A549 (cell line): ENCODE results near the gene CEP112. TPM values are rescaled to one million over a fixed set of nuclear protein-coding genes. Genes with fewer than 3 reads are reported as not detected.

Experiments used
- ATAC-seq, 2 experiments: fragments of 200-7000 bp in 1 of 2; fragments of >200 bp in 1 of 2; cut with Nextera tagmentation in 1 of 2; cut with Tn5 transposase in 1 of 2; 3 replicates each; pipeline versions ENCODE4 v1.8.0 to v1.9.1; 2018 to 2020; ENCODE audit warnings: mild to moderate bottlenecking in 1 of 2, moderate library complexity in 1 of 2
- CTCF ChIA-PET: fragments of 300-600 bp; sonication (Branson Sonifier 250); formaldehyde crosslinking; extraction: SDS; loops from one replicate; lab custom pipeline; 2021; ENCODE audit warnings: antibody characterized with exemption, inconsistent platforms; lab: Yijun Ruan, JAX
- POLR2A ChIA-PET: fragments of 350-600 bp; formaldehyde crosslinking; extraction: SDS; loops from one replicate; lab custom pipeline; 2021; ENCODE audit warnings: antibody characterized with exemption, inconsistent platforms; lab: Yijun Ruan, JAX
- DNase-seq, 2 experiments: peaks; one replicate each; pipeline versions ENCODE4 v3.0.0 to v3.0.0-alpha.2; 2011 to 2016; ENCODE audit warnings: low read depth in 1 of 2, low spot score in 1 of 2
- FAIRE-seq: peaks from 2 replicates; lab custom pipeline; 2011; peaks lifted over from hg19 to GRCh38; lab: Jason Lieb, UNC
- H3K27ac ChIP-seq, 2 experiments: fragments of >200 bp; sonication (Bioruptor Twin); formaldehyde crosslinking; 3 replicates each; pipeline ENCODE4 v1.5.1; 2016 to 2017
- H3K4me1 ChIP-seq: fragments of >200 bp; sonication (Bioruptor Twin); formaldehyde crosslinking; 3 replicates; pipeline ENCODE4 v1.6.1; 2016
- H3K4me2 ChIP-seq: fragments of >200 bp; sonication (Bioruptor Twin); formaldehyde crosslinking; 3 replicates; pipeline ENCODE4 v1.6.1; 2016
- H3K4me3 ChIP-seq: fragments of >200 bp; sonication (Bioruptor Twin); formaldehyde crosslinking; 3 replicates; pipeline ENCODE4 v1.5.1; 2016
- H3K9me3 ChIP-seq: fragments of >200 bp; sonication (Bioruptor Twin); formaldehyde crosslinking; 3 replicates; pipeline ENCODE4 v1.6.1; 2016
- BCL3 ChIP-seq: fragments of >200 bp; sonication (Bioruptor Twin); formaldehyde crosslinking; IDR thresholded peaks from 3 replicates; pipeline ENCODE4 v1.6.1; 2016
- CBX2 ChIP-seq: fragments of 200-600 bp; sonication (generic); IDR thresholded peaks from 2 replicates; pipeline ENCODE4 v1.6.1; 2016; ENCODE audit warnings: low read depth, mild to moderate bottlenecking, borderline replicate concordance
- CEBPB ChIP-seq, 2 experiments: fragments of >200 bp in 1 of 2; sonication (Bioruptor Twin) in 1 of 2; formaldehyde crosslinking in 1 of 2; IDR thresholded peaks; 2 replicates each; pipeline ENCODE4 v1.6.1; 2012 to 2016
- ELK1 ChIP-seq: fragments of 150-350 bp; IDR thresholded peaks from 2 replicates; pipeline ENCODE4 v1.6.1; 2014; ENCODE audit warnings: low read depth, mild to moderate bottlenecking, low read length
- EP300 ChIP-seq, 2 experiments: fragments of >200 bp; sonication (Bioruptor Twin); formaldehyde crosslinking; IDR thresholded peaks; 2 replicates in 1 of 2; 3 replicates in 1 of 2; pipeline ENCODE4 v1.6.1; 2016 to 2017
- FOSB ChIP-seq: fragments of 250-450 bp; sonication (Bioruptor Pico); IDR thresholded peaks from 2 replicates; pipeline ENCODE4 v1.5.0; 2020; ENCODE audit warnings: mild to moderate bottlenecking, moderate library complexity
- FOSL2 ChIP-seq, 2 experiments: fragments of 450-650 bp in 1 of 2; fragments of >200 bp in 1 of 2; sonication (Bioruptor Twin) in 1 of 2; formaldehyde crosslinking; IDR thresholded peaks; 2 replicates each; pipeline versions ENCODE4 v1.5.0 to v1.6.1; 2016 to 2020; ENCODE audit warnings: mild to moderate bottlenecking in 1 of 2, moderate library complexity in 1 of 2
- GATA3 ChIP-seq: IDR thresholded peaks from 2 replicates; pipeline ENCODE4 v1.6.1; 2012; ENCODE audit warnings: borderline replicate concordance
- HEYL ChIP-seq: fragments of 250-450 bp; sonication (Bioruptor Pico); IDR thresholded peaks from 2 replicates; pipeline ENCODE4 v1.8.0; 2021; ENCODE audit warnings: mild to moderate bottlenecking, moderate library complexity
- HOXB5 ChIP-seq: fragments of 250-450 bp; sonication (Bioruptor Pico); IDR thresholded peaks from 2 replicates; pipeline ENCODE4 v1.5.0; 2020; ENCODE audit warnings: mild to moderate bottlenecking, moderate library complexity
- JUN ChIP-seq, 2 experiments: fragments of >200 bp; sonication (Bioruptor Twin); formaldehyde crosslinking; IDR thresholded peaks; 2 replicates in 1 of 2; 3 replicates in 1 of 2; pipeline ENCODE4 v1.6.1; 2016 to 2017
- JUNB ChIP-seq: fragments of >200 bp; sonication (Bioruptor Twin); formaldehyde crosslinking; IDR thresholded peaks from 2 replicates; pipeline ENCODE4 v1.6.1; 2016
- KDM1A ChIP-seq: fragments of 200-600 bp; sonication (generic); IDR thresholded peaks from 2 replicates; pipeline ENCODE4 v1.6.1; 2016; ENCODE audit warnings: low read depth, mild to moderate bottlenecking
- KDM5A ChIP-seq: fragments of 200-600 bp; sonication (generic); IDR thresholded peaks from 2 replicates; pipeline ENCODE4 v1.6.1; 2016; ENCODE audit warnings: antibody characterized with exemption, mild to moderate bottlenecking
- MAZ ChIP-seq: fragments of 150-350 bp; IDR thresholded peaks from 2 replicates; pipeline ENCODE4 v1.6.1; 2014; ENCODE audit warnings: antibody characterized with exemption, low read depth, low read length, borderline replicate concordance
- NFE2L2 ChIP-seq: fragments of 150-350 bp; conservative IDR thresholded peaks from 2 replicates; pipeline ENCODE4 v1.6.1; 2014; ENCODE audit warnings: low read length
- NPAS2 ChIP-seq: fragments of 250-450 bp; sonication (Bioruptor Pico); IDR thresholded peaks from 2 replicates; pipeline ENCODE4 v1.8.0; 2022; ENCODE audit warnings: mild to moderate bottlenecking, moderate library complexity, borderline replicate concordance
- PHF8 ChIP-seq: fragments of 200-600 bp; sonication (generic); IDR thresholded peaks from 2 replicates; pipeline ENCODE4 v1.6.1; 2016; ENCODE audit warnings: low read depth, mild to moderate bottlenecking, antibody characterized with exemption, moderate library complexity, borderline replicate concordance
- RAD21 ChIP-seq, 2 experiments: fragments of >200 bp in 1 of 2; sonication (Bioruptor Twin) in 1 of 2; formaldehyde crosslinking in 1 of 2; IDR thresholded peaks in 1 of 2; conservative IDR thresholded peaks in 1 of 2; 2 replicates in 1 of 2; 3 replicates in 1 of 2; pipeline ENCODE4 v1.6.1; 2012 to 2018; ENCODE audit warnings: inconsistent platforms in 1 of 2
- RFX5 ChIP-seq: fragments of 450-650 bp; IDR thresholded peaks from 2 replicates; pipeline ENCODE4 v1.7.1; 2014; ENCODE audit warnings: antibody characterized with exemption, mild to moderate bottlenecking, moderate library complexity
- SREBF2 ChIP-seq: fragments of 450-650 bp; IDR thresholded peaks from 2 replicates; pipeline ENCODE4 v1.6.1; 2014; ENCODE audit warnings: mild to moderate bottlenecking, moderate library complexity
- TFCP2L1 ChIP-seq: fragments of 250-450 bp; sonication (Bioruptor Pico); IDR thresholded peaks from 2 replicates; pipeline ENCODE4 v1.5.0; 2021; ENCODE audit warnings: mild to moderate bottlenecking
- ZFP36 ChIP-seq: fragments of 450-650 bp; IDR thresholded peaks from 2 replicates; pipeline ENCODE4 v1.6.1; 2014; ENCODE audit warnings: borderline replicate concordance; ENCODE audit not compliant: partially characterized antibody
- ZSCAN20 ChIP-seq: fragments of 250-450 bp; sonication (Bioruptor Pico); IDR thresholded peaks from 2 replicates; pipeline ENCODE4 v1.8.0; 2022; ENCODE audit warnings: mild to moderate bottlenecking, moderate library complexity
- WGBS: methylation state at CpG from one replicate; pipeline ENCODE4 v1.1.6; 2017; ENCODE audit errors: missing lambda C conversion rate; 5-methylcytosine and 5-hydroxymethylcytosine counted together
- polyA plus RNA-seq, 4 experiments: library from polyadenylated mRNA; depleted of rRNA in 3 of 4; stranded (reverse); fragments of >200 nt; fragmentation: RNase III in 1 of 4; extraction: RNeasy Plus Mini Kit Qiagen cat#74134 plus additional on column Dnase treatment in 1 of 4; gene quantifications; 2 replicates in 3 of 4; 3 replicates in 1 of 4; pipeline ENCODE4 v1.2.3, GENCODE V29; 2011 to 2017
- TF ChIP-seq, protein P1 (sequence below): fragments of 200-600 bp; sonication (generic); IDR thresholded peaks from 2 replicates; pipeline ENCODE4 v1.6.1; 2016; ENCODE audit warnings: antibody characterized with exemption, mild to moderate bottlenecking, moderate library complexity
- TF ChIP-seq, protein P2 (sequence below): fragments of >200 bp; sonication (Bioruptor Twin); formaldehyde crosslinking; IDR thresholded peaks from 2 replicates; pipeline ENCODE4 v1.6.1; 2016
- TF ChIP-seq, protein P3 (sequence below): fragments of >200 bp; sonication (Bioruptor Twin); formaldehyde crosslinking; IDR thresholded peaks from 3 replicates; pipeline ENCODE4 v1.5.1; 2016
- TF ChIP-seq, protein P4 (sequence below): fragments of 250-450 bp; sonication (Bioruptor Pico); IDR thresholded peaks from 2 replicates; pipeline ENCODE4 v1.5.0; 2020; ENCODE audit warnings: low read depth, mild to moderate bottlenecking, moderate library complexity

The CEP112 gene
- polyA plus RNA-seq, 2 of the 4 experiments (the other 2 are of a cell fraction), result 9.6 to 15.2 TPM

GRCh38 chr17:66172144-66172543 is 19.8 kb downstream of the CEP112 start (continued):
- TF ChIP-seq, protein P1, sequence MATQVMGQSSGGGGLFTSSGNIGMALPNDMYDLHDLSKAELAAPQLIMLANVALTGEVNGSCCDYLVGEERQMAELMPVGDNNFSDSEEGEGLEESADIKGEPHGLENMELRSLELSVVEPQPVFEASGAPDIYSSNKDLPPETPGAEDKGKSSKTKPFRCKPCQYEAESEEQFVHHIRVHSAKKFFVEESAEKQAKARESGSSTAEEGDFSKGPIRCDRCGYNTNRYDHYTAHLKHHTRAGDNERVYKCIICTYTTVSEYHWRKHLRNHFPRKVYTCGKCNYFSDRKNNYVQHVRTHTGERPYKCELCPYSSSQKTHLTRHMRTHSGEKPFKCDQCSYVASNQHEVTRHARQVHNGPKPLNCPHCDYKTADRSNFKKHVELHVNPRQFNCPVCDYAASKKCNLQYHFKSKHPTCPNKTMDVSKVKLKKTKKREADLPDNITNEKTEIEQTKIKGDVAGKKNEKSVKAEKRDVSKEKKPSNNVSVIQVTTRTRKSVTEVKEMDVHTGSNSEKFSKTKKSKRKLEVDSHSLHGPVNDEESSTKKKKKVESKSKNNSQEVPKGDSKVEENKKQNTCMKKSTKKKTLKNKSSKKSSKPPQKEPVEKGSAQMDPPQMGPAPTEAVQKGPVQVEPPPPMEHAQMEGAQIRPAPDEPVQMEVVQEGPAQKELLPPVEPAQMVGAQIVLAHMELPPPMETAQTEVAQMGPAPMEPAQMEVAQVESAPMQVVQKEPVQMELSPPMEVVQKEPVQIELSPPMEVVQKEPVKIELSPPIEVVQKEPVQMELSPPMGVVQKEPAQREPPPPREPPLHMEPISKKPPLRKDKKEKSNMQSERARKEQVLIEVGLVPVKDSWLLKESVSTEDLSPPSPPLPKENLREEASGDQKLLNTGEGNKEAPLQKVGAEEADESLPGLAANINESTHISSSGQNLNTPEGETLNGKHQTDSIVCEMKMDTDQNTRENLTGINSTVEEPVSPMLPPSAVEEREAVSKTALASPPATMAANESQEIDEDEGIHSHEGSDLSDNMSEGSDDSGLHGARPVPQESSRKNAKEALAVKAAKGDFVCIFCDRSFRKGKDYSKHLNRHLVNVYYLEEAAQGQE, result no peak

DNA sequence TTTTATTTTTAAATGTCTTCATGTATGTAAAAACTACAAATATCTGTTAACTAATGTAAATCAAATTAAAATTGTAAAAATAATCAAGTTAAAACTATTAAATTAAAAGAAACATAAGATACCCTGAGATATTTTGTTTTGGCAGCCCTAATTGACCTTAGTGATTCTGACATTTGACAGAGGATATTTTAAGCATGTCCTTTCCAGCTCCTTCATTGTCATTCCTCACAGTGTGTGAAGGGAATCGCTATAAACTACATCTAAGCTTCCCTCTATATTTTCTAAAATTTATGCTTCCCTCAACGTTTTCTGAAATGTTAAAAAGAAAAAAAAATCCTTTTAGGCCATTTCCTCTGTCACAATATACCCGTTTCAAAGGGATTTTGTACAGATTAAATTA is 20.2 kb downstream of the CEP112 start:
- WGBS, result 69% methylated on average over 3 of the region's 3 CpGs
- Histone ChIP-seq H3K4me2 (no peak overlapping the region), H3K27ac (no peak overlapping the region), H3K4me3 (no peak overlapping the region), H3K4me1 (no peaks in the 10 kb centered on the region), H3K9me3 (no peaks in the 10 kb centered on the region)
- ATAC-seq (no peak), FAIRE-seq (peak; percentile 67), DNase-seq (no peak)
- ChIA-PET POLR2A (no interaction called here), CTCF (interaction anchor here (3.4 kb wide), 1 partner anchor 877 kb away, joined by 24 read pairs; no protein-coding TSS in a partner anchor)
- TF ChIP-seq, protein P2, sequence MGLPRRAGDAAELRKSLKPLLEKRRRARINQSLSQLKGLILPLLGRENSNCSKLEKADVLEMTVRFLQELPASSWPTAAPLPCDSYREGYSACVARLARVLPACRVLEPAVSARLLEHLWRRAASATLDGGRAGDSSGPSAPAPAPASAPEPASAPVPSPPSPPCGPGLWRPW, result no peak
- no peak for TF ChIP-seq SREBF2
- no peak for TF ChIP-seq TFCP2L1 (CRISPR knock-in tag)
- TF ChIP-seq KDM1A, result no peak
- TF ChIP-seq KDM5A, result no peak
- TF ChIP-seq FOSB (CRISPR knock-in tag), result no peak
- no peak for TF ChIP-seq ZFP36
- TF ChIP-seq, protein P3, sequence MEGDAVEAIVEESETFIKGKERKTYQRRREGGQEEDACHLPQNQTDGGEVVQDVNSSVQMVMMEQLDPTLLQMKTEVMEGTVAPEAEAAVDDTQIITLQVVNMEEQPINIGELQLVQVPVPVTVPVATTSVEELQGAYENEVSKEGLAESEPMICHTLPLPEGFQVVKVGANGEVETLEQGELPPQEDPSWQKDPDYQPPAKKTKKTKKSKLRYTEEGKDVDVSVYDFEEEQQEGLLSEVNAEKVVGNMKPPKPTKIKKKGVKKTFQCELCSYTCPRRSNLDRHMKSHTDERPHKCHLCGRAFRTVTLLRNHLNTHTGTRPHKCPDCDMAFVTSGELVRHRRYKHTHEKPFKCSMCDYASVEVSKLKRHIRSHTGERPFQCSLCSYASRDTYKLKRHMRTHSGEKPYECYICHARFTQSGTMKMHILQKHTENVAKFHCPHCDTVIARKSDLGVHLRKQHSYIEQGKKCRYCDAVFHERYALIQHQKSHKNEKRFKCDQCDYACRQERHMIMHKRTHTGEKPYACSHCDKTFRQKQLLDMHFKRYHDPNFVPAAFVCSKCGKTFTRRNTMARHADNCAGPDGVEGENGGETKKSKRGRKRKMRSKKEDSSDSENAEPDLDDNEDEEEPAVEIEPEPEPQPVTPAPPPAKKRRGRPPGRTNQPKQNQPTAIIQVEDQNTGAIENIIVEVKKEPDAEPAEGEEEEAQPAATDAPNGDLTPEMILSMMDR, result no peak
- TF ChIP-seq BCL3, result no peak
- no peak for TF ChIP-seq HEYL (CRISPR knock-in tag)
- no peak for TF ChIP-seq RFX5
- no peak for TF ChIP-seq JUNB
- no peak for TF ChIP-seq ZSCAN20 (CRISPR knock-in tag)
- TF ChIP-seq EP300 (IDR thresholded peaks at IDR 0.05), result no peak
- no peak for TF ChIP-seq NPAS2
- TF ChIP-seq FOSL2 (IDR thresholded peaks at IDR 0.05), result no peak
- no peak for TF ChIP-seq FOSL2 (CRISPR knock-in tag; IDR thresholded peaks at IDR 0.05)
- no peak for TF ChIP-seq CBX2
- TF ChIP-seq MAZ, result no peak

GRCh38 chr17:66171172-66171571 is 20.8 kb downstream of the CEP112 start:
- ATAC-seq, result no peak
- Histone ChIP-seq H3K27ac (no peak overlapping the region), H3K4me3 (no peak overlapping the region), H3K4me1 (no peaks in the 10 kb centered on the region), H3K9me3 (no peaks in the 10 kb centered on the region), H3K4me2 (no peak overlapping the region)
- ChIA-PET POLR2A (no interaction called here), CTCF (interaction anchor here (0.7 to 3.4 kb wide), 2 partner anchors 13 to 877 kb away, joined by 4 to 24 read pairs; no protein-coding TSS in a partner anchor)
- peak; percentile 97 for FAIRE-seq
- no peak for DNase-seq
- no peak for TF ChIP-seq ELK1
- no peak for TF ChIP-seq NFE2L2
- TF ChIP-seq, protein P4, sequence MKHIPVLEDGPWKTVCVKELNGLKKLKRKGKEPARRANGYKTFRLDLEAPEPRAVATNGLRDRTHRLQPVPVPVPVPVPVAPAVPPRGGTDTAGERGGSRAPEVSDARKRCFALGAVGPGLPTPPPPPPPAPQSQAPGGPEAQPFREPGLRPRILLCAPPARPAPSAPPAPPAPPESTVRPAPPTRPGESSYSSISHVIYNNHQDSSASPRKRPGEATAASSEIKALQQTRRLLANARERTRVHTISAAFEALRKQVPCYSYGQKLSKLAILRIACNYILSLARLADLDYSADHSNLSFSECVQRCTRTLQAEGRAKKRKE (CRISPR knock-in tag), result no peak
- TF ChIP-seq ZSCAN20 (CRISPR knock-in tag), result no peak
- TF ChIP-seq HEYL (CRISPR knock-in tag), result no peak
- no peak for TF ChIP-seq KDM1A
- no peak for TF ChIP-seq RFX5
- TF ChIP-seq RAD21 (conservative IDR thresholded peaks at IDR 0.05 in 1 of 2, IDR thresholded peaks at IDR 0.05 in 1 of 2), result no peak
- no peak for TF ChIP-seq HOXB5 (CRISPR knock-in tag)
- TF ChIP-seq JUNB, result no peak
- no peak for TF ChIP-seq CEBPB (IDR thresholded peaks at IDR 0.05)
- TF ChIP-seq GATA3, result no peak
- no peak for TF ChIP-seq PHF8
- no peak for TF ChIP-seq JUN (IDR thresholded peaks at IDR 0.05)
